Esophagus squamous epithelium (tissue), 4 donors: Measurements from ENCODE around the gene ASB13.

ENCODE experiments used
- POLR2A ChIP-seq, 4 donors: fragments of 450-650 bp; IDR thresholded peaks; one replicate each; pipeline ENCODE4 v1.6.1; 2017; ENCODE audit warnings: antibody characterized with exemption in 4 of 4, mild to moderate bottlenecking in 4 of 4, moderate library complexity in 3 of 4
- TF ChIP-seq, protein P1 (sequence below), 6 experiments: fragments of 450-650 bp in 4 of 6; fragments of 200-600 bp in 2 of 6; sonication (generic) in 2 of 6; IDR thresholded peaks; one replicate each; pipeline ENCODE4 v1.5.1; 2016 to 2019; ENCODE audit warnings: antibody characterized with exemption in 6 of 6, mild to moderate bottlenecking in 4 of 6, moderate library complexity in 4 of 6

DNA sequence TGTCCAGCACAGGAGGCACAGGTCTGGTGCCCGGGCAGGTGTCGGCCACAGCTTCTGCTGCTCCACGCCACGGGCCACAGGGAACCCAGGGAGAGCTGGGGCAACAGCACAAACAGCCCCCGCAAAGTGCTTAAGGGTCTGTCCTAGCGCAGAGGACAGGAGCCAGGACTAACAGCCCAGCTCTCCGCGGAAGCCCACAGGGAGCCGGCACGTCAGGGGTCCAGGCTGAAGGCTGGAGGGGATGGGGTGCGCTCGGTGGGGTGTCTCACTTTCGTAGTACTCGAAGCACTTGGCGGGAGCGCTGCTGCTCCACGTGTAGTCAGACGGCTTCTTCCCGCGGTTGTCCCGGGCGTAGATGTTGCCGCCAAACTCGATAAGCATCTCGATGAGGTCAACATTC, 24.9 kb downstream of the ASB13 start:
- TF ChIP-seq, protein P1, sequence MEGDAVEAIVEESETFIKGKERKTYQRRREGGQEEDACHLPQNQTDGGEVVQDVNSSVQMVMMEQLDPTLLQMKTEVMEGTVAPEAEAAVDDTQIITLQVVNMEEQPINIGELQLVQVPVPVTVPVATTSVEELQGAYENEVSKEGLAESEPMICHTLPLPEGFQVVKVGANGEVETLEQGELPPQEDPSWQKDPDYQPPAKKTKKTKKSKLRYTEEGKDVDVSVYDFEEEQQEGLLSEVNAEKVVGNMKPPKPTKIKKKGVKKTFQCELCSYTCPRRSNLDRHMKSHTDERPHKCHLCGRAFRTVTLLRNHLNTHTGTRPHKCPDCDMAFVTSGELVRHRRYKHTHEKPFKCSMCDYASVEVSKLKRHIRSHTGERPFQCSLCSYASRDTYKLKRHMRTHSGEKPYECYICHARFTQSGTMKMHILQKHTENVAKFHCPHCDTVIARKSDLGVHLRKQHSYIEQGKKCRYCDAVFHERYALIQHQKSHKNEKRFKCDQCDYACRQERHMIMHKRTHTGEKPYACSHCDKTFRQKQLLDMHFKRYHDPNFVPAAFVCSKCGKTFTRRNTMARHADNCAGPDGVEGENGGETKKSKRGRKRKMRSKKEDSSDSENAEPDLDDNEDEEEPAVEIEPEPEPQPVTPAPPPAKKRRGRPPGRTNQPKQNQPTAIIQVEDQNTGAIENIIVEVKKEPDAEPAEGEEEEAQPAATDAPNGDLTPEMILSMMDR (IDR thresholded peaks at IDR 0.05) = no peak
- TF ChIP-seq POLR2A (IDR thresholded peaks at IDR 0.05) = no peak
